Measurements from ENCODE around the gene FABP1. TPM values are rescaled to one million over a fixed set of nuclear protein-coding genes. Genes with fewer than 3 reads are reported as not detected.

Gene FABP1
- total RNA-seq, 1 experiment from 2014 or later = not detected

Small RNA genes lying within 50 kb of the gene (small RNA-seq; reads per million reads assigned to genes)
- gene MIR4780 = 0 to 0.38 reads per million in 2 experiments

Other genes with a start within 250 kb of the FABP1 start
- gene RNU2-63P, start 111.5 kb downstream of the FABP1 start, total RNA-seq (2014; rRNA removed; shearing (Covaris generic)) = not detected in 2 replicates
- gene KRCC1, start 72.3 kb downstream of the FABP1 start, total RNA-seq (2014; rRNA removed; shearing (Covaris generic)) = 15.7 and 18.2 TPM in 2 replicates
- gene SMYD1, start 60.2 kb downstream of the FABP1 start, total RNA-seq (2014; rRNA removed; shearing (Covaris generic)) = 0.50 and 0.77 TPM in 2 replicates
- 4.5 and 5.2 TPM in 2 replicates for gene THNSL2, start 42.3 kb upstream of the FABP1 start, total RNA-seq (2014; rRNA removed; shearing (Covaris generic))